GM21528 (cell line): ENCODE data around the gene SPRY1.

ENCODE experiments used
- ATAC-seq: cut with Tn5 transposase; IDR thresholded peaks from one replicate; pipeline ENCODE4 v1.9.1; 2021; ENCODE audit warnings: mild to moderate bottlenecking, moderate library complexity; ENCODE audit not compliant: unreplicated experiment, low FRiP score

The SPRY1 gene

GRCh38 chr4:123378794-123379193 lies 17.8 kb upstream of the SPRY1 start:
- no peak for ATAC-seq

GRCh38 chr4:123379392-123379791 lies 17.2 kb upstream of the SPRY1 start:
- no peak for ATAC-seq

- ATAC-seq, result no peak
Observed at GRCh38 chr4:123380728-123381716, 15.6 kb upstream of the SPRY1 start.

DNA sequence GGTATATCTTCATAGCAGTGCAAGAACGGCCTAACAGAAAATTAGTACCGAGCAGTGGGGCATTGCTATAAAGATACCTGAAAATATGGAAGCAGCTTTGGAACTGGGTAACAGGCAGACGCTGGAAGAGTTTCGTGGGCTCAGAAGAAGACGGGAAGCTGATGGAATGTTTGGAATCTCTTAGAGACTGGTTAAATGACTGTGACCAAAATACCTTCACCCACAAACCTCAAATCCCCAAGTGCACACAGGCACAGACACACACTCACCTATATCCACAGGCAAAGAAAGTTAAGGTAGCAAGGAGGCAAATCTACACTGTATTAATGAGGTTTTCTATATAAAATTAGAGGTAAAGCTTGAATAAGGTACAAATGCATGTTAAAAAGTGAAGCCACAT lies 14.6 kb upstream of the SPRY1 start:
- no peak for ATAC-seq

- no peak for ATAC-seq
Observed at GRCh38 chr4:123383566-123383965, 13.0 kb upstream of the SPRY1 start.

DNA sequence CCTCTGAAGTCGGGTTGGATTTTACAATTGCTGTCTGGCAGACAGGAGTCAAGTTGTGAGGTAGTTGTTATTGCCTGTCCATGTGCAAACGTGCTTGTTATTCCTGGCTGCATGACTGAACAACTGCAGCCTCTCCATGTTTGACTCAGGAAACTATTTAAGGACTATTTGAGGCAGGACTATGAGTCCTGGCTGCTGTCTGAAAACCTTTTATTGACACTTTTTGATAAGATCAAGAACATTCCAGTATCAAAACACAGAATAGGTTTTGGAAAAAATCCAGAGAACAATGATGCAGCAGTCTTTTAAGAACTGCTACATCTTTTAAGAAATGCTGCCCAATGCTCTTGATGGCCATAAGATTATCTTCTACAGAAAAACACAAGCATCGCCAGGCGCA lies 10.0 kb upstream of the SPRY1 start:
- no peak for ATAC-seq

- no peak for ATAC-seq
Observed at GRCh38 chr4:123390846-123391456, 5.6 kb upstream of the SPRY1 start.

DNA sequence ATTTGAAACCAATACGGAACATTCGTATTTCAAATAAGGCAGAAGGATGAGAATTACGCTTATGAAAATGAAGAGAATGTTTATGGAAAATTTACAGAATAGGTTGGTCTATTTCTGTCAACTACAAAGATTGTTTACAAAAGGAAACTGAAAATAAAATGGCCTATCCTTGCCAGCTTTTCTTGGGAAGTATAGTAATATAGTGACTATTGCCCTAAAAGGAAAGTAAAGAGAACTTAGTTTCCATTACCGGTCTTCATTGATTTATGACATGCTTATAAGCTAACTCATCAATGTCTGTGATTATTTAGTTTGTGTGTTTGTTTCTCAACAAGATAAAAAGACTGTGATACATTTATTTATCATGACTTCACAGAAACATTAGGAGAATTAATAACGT lies 2.9 kb upstream of the SPRY1 start:
- no peak for ATAC-seq

DNA sequence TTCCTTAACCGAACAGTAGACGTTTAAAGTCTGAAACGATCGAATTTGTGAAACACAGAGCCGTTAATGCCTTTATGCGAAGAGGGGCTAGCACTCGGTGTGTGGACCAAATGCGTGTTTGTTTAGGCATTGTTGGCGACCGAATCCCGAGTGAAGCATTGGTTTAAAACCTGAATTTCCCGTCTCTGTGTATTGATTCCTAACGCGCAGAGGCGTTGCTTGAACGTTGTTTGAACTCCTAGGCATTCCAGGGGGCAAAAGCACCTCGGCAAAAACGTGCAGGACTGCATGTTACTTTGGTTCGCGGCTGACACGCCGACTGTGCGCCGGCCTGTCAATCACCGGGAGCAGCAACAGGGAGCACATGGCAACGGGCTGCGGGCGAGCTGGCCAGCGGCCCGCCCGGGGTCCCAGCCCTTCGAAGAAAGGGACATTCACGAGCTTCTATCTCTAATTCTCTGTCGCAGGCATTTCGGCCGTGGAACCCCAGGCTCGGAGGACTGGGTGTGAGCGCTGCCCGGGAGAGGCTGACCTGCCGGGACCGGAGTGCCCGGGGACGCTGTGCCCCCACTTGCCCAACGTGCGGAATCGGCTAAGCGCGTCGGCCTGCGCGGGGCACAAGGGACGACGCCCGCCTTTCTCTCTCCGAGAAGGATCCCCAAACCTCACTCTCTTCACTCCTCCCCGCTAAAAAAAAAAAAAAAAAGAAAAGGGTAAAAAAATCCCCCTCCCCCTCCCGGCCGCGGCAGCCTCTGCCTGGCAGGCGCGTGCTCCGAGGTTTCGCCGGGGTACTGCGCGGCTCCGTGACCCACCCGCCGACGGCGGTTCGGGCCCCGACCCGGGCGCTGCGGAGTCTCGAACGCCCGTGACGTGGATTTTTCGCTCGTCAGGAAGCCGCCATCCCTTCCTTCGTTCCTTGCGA lies 810 bp downstream of the SPRY1 start:
- peak; percentile 16 for ATAC-seq

DNA sequence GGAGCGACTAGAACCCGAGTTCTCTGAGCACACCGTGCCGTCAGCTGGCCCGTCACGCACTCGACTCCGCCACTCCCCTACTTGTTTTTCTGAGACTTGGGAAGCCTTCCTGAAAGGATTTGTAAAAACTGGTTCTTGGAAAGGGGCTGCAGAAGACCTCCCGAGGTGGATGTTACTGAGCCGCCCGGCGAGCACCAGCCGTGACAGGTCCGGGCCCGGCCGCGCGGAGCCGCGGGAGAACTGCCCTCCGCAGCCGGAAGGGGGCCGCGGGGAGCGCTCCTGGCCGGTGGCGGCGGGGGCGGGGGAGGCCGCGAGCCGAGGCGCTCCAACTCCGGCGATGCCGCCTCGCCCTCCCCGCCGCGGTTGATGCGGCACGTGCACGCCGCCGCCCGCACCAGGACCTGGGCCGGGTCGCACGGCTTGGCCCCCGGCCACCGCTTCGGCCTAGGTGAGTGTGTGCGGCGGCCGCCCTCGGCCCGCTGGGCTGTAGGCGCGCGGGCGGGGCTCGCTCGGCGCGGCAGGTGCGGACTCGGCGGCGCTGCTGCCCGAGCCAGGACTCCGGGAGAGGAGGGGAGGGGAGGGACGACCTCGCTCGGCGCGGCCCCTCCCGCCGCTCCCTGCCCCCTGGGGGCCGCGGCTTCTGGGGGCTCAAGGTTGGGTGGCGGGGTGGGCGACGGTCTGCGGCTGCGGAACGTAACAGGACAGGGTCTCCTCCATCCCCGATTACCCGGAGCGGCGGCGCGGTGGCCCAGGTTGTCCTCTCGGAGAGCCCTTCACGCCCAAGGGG lies 1.7 kb downstream of the SPRY1 start:
- ATAC-seq, result peak; percentile 69

DNA sequence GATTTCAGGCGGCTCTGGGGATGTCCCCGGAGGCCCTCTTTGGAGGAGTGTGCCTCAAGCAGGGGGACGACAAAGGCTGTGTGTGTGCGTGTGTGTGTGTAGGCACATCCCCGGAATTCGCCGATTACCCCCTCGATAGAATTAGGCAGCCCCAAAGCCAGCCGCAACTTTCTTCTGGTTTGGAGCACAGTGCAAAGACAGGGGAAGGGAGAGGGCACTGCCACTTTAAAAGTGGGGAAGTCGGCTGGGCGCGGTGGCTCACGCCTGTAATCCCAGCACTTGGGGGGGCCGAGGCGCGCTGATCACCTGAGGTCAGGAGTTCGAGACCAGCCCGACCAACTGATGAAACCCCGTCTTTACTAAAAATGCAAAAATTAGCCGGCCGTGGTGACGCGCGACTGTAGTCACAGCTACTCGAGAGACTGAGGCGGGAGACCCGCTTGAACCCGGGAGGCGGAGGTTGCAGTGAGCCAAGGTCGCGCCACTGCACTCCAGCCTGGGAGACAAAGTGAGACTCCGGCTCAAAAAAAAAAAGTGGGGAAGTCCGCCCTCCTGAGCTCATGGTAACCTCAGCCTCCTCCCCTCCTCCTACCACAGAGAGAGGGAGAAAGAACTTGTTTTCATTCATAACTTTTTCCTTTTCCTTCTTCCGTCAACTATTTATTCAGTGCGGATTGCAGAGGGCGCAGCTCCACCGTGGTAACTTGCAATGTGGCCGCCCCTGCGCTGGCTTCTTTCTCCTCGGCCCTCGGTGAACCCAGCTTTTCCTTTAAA lies 2.4 kb downstream of the SPRY1 start:
- ATAC-seq, result peak; percentile 38

DNA sequence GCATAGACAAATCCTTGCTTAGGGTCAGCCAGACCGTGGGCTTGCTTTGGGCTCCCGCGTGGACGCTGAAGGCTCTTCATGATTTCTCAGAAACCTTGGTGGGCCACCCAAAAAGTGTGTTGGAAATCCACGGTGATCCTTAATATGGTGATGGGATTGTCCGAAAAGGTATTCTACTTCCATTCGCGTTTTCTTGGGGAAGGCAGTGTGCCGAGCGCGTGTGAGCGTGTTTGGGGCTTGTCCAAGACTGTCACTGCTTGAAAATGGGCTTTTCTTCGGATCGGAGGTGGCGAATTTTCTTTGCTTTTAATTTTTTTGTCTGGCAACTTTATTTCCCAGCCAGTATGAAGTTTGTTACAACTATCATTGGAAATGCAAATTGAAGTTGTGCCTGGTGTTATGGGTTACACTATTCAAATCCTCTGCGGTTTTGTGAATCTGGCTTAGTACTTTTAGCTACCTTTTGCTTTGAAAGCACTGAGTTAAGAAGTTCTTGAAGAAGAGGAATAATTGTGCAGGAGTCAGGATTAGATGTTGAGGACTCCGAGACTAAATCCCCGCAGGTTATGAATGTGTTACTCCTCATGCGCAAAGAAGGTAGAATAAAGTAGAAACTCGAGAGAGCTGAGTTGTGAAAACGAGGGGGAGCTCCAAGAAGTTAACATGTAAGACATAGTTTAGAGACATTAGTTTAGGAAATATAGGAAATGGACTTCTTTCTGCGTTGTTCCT lies 3.2 kb downstream of the SPRY1 start:
- ATAC-seq, result no peak

GRCh38 chr4:123401271-123402120 lies 4.9 kb downstream of the SPRY1 start:
- ATAC-seq, result no peak

GRCh38 chr4:123402121-123402465 lies 5.5 kb downstream of the SPRY1 start:
- ATAC-seq, result no peak

DNA sequence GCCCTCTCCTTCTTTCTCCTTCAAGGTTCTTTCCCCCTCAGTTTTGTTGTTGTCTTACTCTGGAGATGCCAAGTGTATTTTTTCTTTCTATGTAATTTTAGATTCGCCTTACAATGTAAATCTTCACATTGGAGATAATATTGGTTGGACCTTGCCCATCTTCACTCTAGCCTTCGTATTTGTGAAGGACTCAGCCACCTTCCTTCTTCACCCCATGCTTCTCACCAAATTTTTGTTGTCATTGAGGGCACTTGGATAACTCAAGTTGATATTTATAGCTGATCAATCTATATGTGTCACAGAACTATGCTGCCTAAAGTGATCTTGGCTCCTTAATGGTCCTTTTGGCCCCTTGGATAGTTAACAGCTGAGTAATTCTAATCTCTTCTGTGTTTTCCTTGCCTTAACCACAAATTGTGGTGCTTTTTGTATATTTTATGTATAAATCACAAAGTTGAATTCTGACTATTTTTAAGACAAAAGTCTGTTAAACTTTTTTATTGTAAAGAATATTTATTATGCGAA lies 6.5 kb downstream of the SPRY1 start:
- no peak for ATAC-seq

DNA sequence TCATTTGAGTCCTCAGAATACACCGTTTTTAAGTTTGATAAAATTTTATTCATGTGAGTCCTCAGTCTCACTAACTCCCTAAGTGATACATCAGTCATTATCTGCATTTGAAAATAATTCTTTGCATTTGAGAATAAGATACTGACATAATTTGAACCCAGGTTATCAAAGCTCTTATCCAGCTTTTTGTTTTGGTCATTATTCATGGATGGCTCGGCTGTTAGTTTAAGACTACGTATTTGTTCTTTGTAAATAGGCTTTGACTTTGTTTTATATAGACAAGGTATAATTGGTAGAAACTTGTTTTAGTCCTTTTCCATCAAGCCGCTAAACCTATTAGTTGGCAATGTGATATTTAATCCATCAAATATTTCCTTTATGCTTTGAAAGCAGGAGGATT lies 7.9 kb downstream of the SPRY1 start:
- no peak for ATAC-seq

GRCh38 chr4:123405267-123405865 lies 8.8 kb downstream of the SPRY1 start:
- ATAC-seq, result no peak
